Stimulated activated CD4-positive, alpha-beta T cell treated with anti-CD3 and anti-CD28 coated beads, TNF-alpha, amount 100 ng/mL, for 4 hours (primary cell): ENCODE results near the gene TBC1D22A.

Experiments used
- DNase-seq, 3 experiments: peaks; one replicate each; pipeline ENCODE4 v3.0.0-alpha.2; 2020; ENCODE audit warnings: low read depth in 3 of 3

The TBC1D22A gene

GRCh38 chr22:47189056-47189916 lies 426.8 kb downstream of the TBC1D22A start:
- no peak for DNase-seq

- no peak for DNase-seq
Observed at GRCh38 chr22:47190276-47190956, 428.0 kb downstream of the TBC1D22A start.

GRCh38 chr22:47190957-47191670 lies 428.7 kb downstream of the TBC1D22A start:
- no peak for DNase-seq

- DNase-seq, result no peak
Observed at GRCh38 chr22:47191671-47192650, 429.5 kb downstream of the TBC1D22A start.

GRCh38 chr22:47192651-47193437 lies 430.4 kb downstream of the TBC1D22A start:
- no peak for DNase-seq

- no peak for DNase-seq
Observed at GRCh38 chr22:47193606-47194329, 431.3 kb downstream of the TBC1D22A start.

- DNase-seq, result no peak
Observed at GRCh38 chr22:47194476-47195155, 432.2 kb downstream of the TBC1D22A start.

- DNase-seq, result no peak
Observed at GRCh38 chr22:47195156-47195483, 432.7 kb downstream of the TBC1D22A start.

GRCh38 chr22:47195484-47196165 lies 433.2 kb downstream of the TBC1D22A start:
- DNase-seq, result no peak

- no peak for DNase-seq
Observed at GRCh38 chr22:47196166-47196849, 433.9 kb downstream of the TBC1D22A start.

- DNase-seq, result no peak
Observed at GRCh38 chr22:47196881-47197772, 434.7 kb downstream of the TBC1D22A start.

GRCh38 chr22:47197773-47198500 lies 435.5 kb downstream of the TBC1D22A start:
- no peak for DNase-seq

- DNase-seq, result no peak
Observed at GRCh38 chr22:47198801-47199251, 436.4 kb downstream of the TBC1D22A start.

GRCh38 chr22:47199261-47199978 lies 437.0 kb downstream of the TBC1D22A start:
- DNase-seq, result no peak

GRCh38 chr22:47199979-47200272 lies 437.5 kb downstream of the TBC1D22A start:
- DNase-seq, result no peak
